ENCODE data around the gene DLX6.

The DLX6 gene

GRCh38 chr7:96996111-96996957 is 9.0 kb upstream of the DLX6 start:
- peak; percentile 35 for DNase-seq

DNA sequence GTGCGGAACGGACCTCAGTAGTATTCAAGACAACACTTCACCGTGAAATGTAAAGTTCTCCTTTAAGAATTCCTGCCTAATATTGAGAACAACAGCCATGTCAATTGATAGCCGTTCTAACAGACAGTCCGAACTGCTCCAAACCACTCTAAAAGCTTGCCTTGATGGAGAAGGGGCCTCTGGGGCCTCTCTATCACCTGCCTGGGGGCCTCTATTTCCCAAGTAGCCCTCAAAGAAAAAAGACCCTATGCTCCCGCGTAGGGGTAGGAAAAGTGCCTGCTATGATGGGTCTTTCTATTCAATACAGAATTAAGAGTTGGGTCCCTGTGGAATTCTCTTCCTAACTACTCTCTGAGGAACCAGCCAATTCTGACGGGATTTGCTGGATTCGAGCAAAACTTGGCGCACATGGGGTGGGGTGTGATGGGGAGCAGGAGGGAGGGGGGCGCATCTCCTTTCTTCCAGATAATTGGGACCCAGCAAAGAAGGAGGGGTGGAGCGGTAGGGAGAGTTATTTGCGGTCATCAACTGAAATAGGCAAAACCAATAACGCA is 8.3 kb upstream of the DLX6 start:
- DNase-seq: no peak

DNA sequence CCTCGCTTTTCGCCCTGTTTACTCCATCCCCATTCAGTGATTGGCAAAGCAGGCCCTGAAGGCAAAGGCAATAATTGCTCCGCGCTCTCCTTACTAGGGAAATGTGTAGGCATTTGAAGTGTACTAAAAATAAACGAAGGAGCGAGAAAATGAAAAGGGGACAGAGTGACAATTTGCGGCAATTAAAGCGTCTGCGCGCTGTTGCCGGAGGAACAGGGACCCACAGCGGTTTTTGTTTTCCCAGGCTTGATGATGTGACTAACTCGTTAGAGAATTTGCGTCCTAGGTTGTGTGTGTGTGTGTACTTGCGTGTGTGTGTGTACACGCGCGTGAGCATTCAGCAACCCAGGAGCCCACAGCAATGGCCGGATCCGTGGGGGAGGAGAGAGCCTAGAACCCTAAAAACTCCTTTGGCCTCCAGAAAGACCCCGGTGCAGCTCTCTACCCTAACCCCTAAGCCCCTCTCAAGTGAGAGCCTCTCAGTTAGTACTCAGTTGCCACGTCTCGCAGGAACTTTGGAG is 7.8 kb upstream of the DLX6 start:
- DNase-seq: no peak

GRCh38 chr7:96998333-96998732 is 7.0 kb upstream of the DLX6 start:
- DNase-seq: no peak

DNA sequence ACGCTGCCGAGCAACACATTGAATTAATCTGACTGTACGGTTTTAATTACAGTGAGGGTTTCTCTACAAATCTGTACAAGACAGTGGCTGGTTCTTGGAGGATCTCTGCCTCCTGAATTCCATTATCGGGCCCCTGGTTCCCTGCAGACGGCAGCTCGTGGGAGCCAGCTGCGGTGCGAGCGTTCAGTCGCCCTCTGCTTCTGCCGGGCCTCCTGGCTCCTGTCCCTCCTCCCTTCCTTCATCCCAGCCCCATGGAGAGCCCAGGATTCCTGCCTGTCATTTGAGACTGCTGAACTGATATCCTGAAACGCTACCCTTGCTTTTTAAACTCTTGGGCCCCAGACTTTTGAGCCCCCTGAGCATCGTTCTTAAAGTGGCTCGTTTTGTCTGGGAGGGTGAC is 6.6 kb upstream of the DLX6 start:
- DNase-seq: no peak

DNA sequence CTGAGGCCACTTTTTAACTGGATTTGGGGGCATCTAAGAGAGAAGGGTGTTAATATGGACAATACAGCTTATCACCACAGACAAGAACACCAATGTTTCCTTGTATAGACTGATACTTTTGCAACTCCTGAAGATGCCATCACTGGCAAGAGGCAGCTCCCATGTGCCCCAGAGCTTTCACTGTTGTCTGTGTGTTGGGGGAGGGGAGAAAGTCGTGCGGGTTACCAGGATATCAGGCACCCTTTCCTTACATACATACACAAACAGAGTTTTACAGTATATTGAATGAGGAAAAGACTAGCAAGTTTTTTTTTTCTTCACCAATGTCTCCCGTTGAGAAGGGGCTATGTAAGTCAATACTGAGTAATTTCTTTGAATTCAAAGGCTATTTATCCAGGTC is 4.1 kb upstream of the DLX6 start:
- no peak for DNase-seq

DNA sequence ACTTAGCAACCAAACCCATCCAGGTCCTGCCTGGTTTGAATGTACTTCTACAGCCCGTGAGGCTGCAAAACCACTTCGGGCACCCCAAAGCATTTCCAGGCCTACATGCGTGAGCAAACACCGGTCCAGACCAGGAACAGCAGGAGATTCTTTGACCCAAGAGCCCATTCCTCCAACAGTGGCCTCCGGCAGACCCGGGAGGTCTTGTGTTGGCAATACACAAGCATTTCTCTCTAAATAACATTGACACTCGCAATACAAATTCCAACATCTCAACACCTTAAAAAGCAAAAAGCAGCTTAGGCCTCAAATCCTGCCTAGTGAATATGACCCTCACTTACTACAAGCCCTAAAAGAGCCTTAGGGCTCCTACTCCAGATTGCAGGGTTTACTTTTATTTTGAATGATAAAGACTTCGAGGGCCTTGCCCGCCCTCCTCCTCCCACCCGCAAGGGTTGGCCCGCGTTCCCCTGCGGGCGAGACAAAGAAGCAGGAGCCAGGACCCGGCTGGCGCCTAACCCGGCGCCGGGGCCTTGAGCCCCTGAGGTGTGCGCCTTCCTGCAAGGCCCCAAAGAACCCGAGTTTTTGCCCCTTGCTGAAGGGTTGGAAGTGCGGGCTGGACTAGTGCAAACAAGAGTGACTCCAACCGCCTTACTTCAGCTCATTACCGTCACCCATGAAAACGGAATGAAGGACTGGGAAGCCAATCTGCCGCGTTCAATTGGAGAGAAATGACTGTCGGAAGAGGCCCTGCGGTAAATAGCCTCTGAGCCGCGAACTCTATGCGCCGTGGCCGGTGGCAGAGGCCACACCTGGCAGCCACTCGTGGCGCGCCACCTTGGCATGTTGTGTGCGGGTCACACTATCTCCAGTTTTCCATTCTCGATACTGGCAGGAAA is 3.4 kb upstream of the DLX6 start:
- no peak for DNase-seq

GRCh38 chr7:97002555-97003261 is 2.6 kb upstream of the DLX6 start:
- DNase-seq: peak; percentile 40

- DNase-seq: peak; percentile 31
Observed at GRCh38 chr7:97003262-97004246, 1.8 kb upstream of the DLX6 start.

DNA sequence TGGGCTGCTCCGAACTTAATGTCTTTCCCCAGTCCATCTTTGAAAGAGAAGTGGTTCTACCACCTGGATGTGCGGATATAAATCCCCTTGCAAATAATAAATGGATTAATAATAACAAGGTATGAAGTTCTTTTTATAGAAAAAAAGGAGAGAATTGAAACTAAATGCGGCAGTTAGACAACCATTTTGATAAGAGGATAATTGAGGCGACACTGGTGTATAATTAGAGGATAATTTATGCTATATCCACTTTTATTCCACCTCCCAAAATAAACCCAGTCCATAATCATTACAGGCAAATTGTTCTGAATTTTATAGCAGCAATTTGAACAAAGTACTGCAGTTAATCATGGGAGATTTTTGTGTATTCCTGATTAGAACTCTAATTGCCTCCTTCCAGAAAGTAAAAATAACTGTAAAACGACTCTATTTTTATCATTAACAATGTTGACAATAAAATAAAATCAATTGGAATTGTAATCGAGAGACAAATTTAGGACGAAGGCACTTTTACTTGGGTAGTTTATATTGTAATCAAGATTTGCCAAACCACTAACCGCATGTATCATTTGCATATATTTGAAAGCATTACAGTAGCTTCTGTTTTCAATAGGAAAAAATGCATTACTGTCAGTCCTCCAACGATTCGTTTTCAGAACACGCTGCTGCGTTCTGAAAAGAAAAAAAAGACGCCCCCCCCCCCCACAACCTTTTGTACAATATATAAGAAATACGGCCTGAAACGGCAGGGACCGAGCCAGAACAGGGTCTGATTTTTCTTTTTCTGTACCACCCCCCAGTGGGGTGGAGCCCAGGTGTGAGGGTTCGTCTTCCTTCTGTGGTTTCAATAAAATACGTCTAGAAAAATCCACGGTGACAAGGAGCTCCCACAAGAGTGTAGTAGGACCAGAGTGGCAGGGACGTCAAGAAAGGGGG is 838 bp upstream of the DLX6 start:
- DNase-seq: peak; percentile 71

DNA sequence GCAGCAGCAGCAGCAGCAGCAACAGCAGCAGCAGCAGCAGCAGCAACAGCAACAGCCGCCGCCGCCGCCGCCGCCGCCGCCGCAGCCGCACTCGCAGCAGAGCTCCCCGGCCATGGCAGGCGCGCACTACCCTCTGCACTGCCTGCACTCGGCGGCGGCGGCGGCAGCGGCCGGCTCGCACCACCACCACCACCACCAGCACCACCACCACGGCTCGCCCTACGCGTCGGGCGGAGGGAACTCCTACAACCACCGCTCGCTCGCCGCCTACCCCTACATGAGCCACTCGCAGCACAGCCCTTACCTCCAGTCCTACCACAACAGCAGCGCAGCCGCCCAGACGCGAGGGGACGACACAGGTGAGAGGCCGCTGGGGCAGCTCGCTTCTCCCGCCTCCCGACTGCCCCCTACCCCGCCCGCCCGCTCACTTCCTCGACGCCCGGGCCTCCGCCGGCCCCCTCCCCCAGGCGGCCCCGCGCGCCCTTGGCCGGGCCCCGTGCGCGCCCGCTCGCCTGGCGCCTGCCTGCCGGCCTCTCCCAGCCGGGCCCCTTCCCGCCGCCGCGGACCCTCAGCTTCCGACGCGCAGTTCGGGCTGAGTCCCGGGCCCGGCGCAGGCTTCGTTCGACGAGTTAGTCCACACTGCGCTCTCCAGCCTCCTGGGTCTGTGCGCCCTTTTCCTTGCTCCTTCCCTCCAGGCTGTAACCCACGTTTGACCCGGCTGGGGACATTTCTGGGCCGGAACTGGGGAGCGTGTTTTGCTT is 882 bp downstream of the DLX6 start:
- DNase-seq: peak; percentile 81

GRCh38 chr7:97006816-97007582 is 1.6 kb downstream of the DLX6 start:
- DNase-seq: no peak

DNA sequence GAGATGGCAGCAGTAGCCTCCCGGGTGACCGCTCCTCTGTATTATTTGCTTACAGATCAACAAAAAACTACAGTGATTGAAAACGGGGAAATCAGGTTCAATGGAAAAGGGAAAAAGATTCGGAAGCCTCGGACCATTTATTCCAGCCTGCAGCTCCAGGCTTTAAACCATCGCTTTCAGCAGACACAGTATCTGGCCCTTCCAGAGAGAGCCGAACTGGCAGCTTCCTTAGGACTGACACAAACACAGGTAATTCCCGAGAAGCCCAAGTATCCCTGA is 2.2 kb downstream of the DLX6 start:
- DNase-seq: no peak

GRCh38 chr7:97008275-97008917 is 3.0 kb downstream of the DLX6 start:
- no peak for DNase-seq

- no peak for DNase-seq
Observed at GRCh38 chr7:97009753-97010732, 4.7 kb downstream of the DLX6 start.

- DNase-seq: no peak
Observed at GRCh38 chr7:97011104-97011503, 5.8 kb downstream of the DLX6 start.
